Activated CD8-positive, alpha-beta memory T cell treated with anti-CD3 and anti-CD28 coated beads, Interleukin-2, amount 50 U/mL, for 1 hour (primary cell): ENCODE data around the gene RPEL1.
"Not testable (repeated sequence)": the region's sequence is repeated elsewhere in the genome, so short reads cannot be mapped to it uniquely, and the experiment has no call there.

Experiments used
- DNase-seq: peaks from one replicate; pipeline ENCODE4 v3.0.0-alpha.2; 2020; ENCODE audit errors: extremely low read depth

The RPEL1 gene

GRCh38 chr10:103245587-103245986 is at the start of gene RPEL1:
TSS of gene RPEL1 (plus strand) at chr10:103245887. CDS start at chr10:103245997, 110 bp downstream.
- not testable (repeated sequence) for DNase-seq

- DNase-seq = no peak
Measured at GRCh38 chr10:103196516-103196915, 49.2 kb upstream of the RPEL1 start.

GRCh38 chr10:103197174-103197573 is 48.5 kb upstream of the RPEL1 start:
- DNase-seq = no peak

GRCh38 chr10:103197903-103198302 is 47.8 kb upstream of the RPEL1 start:
- DNase-seq = no peak

- no peak for DNase-seq
Measured at GRCh38 chr10:103198648-103199047, 47.0 kb upstream of the RPEL1 start.

- no peak for DNase-seq
Measured at GRCh38 chr10:103199488-103199887, 46.2 kb upstream of the RPEL1 start.

GRCh38 chr10:103202319-103202718 is 43.4 kb upstream of the RPEL1 start:
- no peak for DNase-seq

- DNase-seq = no peak
Measured at GRCh38 chr10:103203466-103203865, 42.2 kb upstream of the RPEL1 start.

- no peak for DNase-seq
Measured at GRCh38 chr10:103204353-103205255, 41.1 kb upstream of the RPEL1 start.

GRCh38 chr10:103205401-103205800 is 40.3 kb upstream of the RPEL1 start:
- DNase-seq = not testable (repeated sequence)

- DNase-seq = not testable (repeated sequence)
Measured at GRCh38 chr10:103206715-103207114, 39.0 kb upstream of the RPEL1 start.

GRCh38 chr10:103207141-103207540 is 38.5 kb upstream of the RPEL1 start:
- DNase-seq = no peak

- not testable (repeated sequence) for DNase-seq
Measured at GRCh38 chr10:103207643-103208042, 38.0 kb upstream of the RPEL1 start.

- not testable (repeated sequence) for DNase-seq
Measured at GRCh38 chr10:103210262-103210661, 35.4 kb upstream of the RPEL1 start.

- no peak for DNase-seq
Measured at GRCh38 chr10:103215601-103216000, 30.1 kb upstream of the RPEL1 start.

- DNase-seq = not testable (repeated sequence)
Measured at GRCh38 chr10:103216362-103216761, 29.3 kb upstream of the RPEL1 start.

GRCh38 chr10:103224133-103224532 is 21.6 kb upstream of the RPEL1 start:
- no peak for DNase-seq

GRCh38 chr10:103224721-103225120 is 21.0 kb upstream of the RPEL1 start:
- DNase-seq = not testable (repeated sequence)

GRCh38 chr10:103225939-103226338 is 19.7 kb upstream of the RPEL1 start:
- DNase-seq = no peak

- no peak for DNase-seq
Measured at GRCh38 chr10:103227416-103227815, 18.3 kb upstream of the RPEL1 start.

GRCh38 chr10:103231047-103231551 is 14.6 kb upstream of the RPEL1 start:
- DNase-seq = no peak

- DNase-seq = no peak
Measured at GRCh38 chr10:103232131-103232673, 13.5 kb upstream of the RPEL1 start.
